ENCODE data around the gene SLC16A6. TPM values are rescaled to one million over a fixed set of nuclear protein-coding genes. Genes with fewer than 3 reads are reported as not detected.
"Not testable (repeated sequence)": the region's sequence is repeated elsewhere in the genome, so short reads cannot be mapped to it uniquely, and the experiment has no call there.

Gene SLC16A6
- total RNA-seq, 1 experiment from 2014 or later = 4.8 TPM

GRCh38 chr17:68310152-68310551 lies 19.2 kb upstream of the SLC16A6 start (continued):
- TF ChIP-seq ZBTB33 (IDR thresholded peaks at IDR 0.05; ENCODE audit: extremely low read depth, insufficient replicate concordance, low read length) = no peak

GRCh38 chr17:68309066-68309670 lies 18.2 kb upstream of the SLC16A6 start:
- H3K4me2 ChIP-seq (ENCODE audit: low read length); H2AFZ ChIP-seq (ENCODE audit: low read depth, low read length, poor library complexity, severe bottlenecking); H3K9me3 ChIP-seq (ENCODE audit: control insufficient read depth in 1 of 2, insufficient read depth in 1 of 2, low read depth in 1 of 2, low read length in 2 of 2); H3K36me3 ChIP-seq (ENCODE audit: control insufficient read depth in 1 of 2, insufficient read depth in 2 of 2, low read length in 2 of 2); H4K20me1 ChIP-seq (ENCODE audit: insufficient read depth); intact Hi-C loops (cut with micrococcal nuclease); RAD21 ChIA-PET (ENCODE audit: low non-redundant PET in 1 of 2, low total read pairs in 2 of 2, uncharacterized antibody in 2 of 2, unreplicated experiment in 2 of 2); BruUV-seq (replicated peaks); H3K27me3 ChIP-seq (ENCODE audit: insufficient read depth, low read length); H3K79me2 ChIP-seq (ENCODE audit: insufficient read depth, low read length); H3K9ac ChIP-seq (ENCODE audit: low read length); ATAC-seq; H3K4me3 ChIP-seq (replicated peaks in 1 of 2; ENCODE audit: low read depth in 1 of 2, low read length in 2 of 2); DNase-seq (ENCODE audit: low read depth, low spot score); H3K9me2 ChIP-seq (ENCODE audit: insufficient read depth): not testable (repeated sequence)
- H3K4me1 ChIP-seq (ENCODE audit: control insufficient read depth in 1 of 2, insufficient read depth in 2 of 2, low read length in 2 of 2) = peaks cover 51 to 65% of the 10 kb centered on the region in 2 experiments
- CTCF ChIA-PET = interaction anchor here (1.1 kb wide), 1 partner anchor 157 kb away, joined by 4 read pairs; no protein-coding TSS in a partner anchor
- peak overlapping the region; percentile 15; the same call in 1 of the 2 replicates for H3K27ac ChIP-seq (ENCODE audit: low read depth, low read length)
- POLR2A ChIA-PET = interaction anchor here (1.4 kb wide), 1 partner anchor 75 kb away, joined by 5 read pairs; no protein-coding TSS in a partner anchor

GRCh38 chr17:68308486-68308885 lies 17.6 kb upstream of the SLC16A6 start:
- H3K9ac ChIP-seq (ENCODE audit: low read length); H3K4me2 ChIP-seq (ENCODE audit: low read length); H3K4me3 ChIP-seq (replicated peaks in 1 of 2; ENCODE audit: low read depth in 1 of 2, low read length in 2 of 2); DNase-seq (ENCODE audit: low read depth, low spot score); CTCF ChIA-PET; H2AFZ ChIP-seq (ENCODE audit: low read depth, low read length, poor library complexity, severe bottlenecking); intact Hi-C loops (cut with micrococcal nuclease); RAD21 ChIA-PET (ENCODE audit: low non-redundant PET in 1 of 2, low total read pairs in 2 of 2, uncharacterized antibody in 2 of 2, unreplicated experiment in 2 of 2); H3K27me3 ChIP-seq (ENCODE audit: insufficient read depth, low read length); H4K20me1 ChIP-seq (ENCODE audit: insufficient read depth); BruUV-seq (replicated peaks); H3K9me3 ChIP-seq (ENCODE audit: control insufficient read depth in 1 of 2, insufficient read depth in 1 of 2, low read depth in 1 of 2, low read length in 2 of 2); H3K27ac ChIP-seq (ENCODE audit: low read depth, low read length); H3K79me2 ChIP-seq (ENCODE audit: insufficient read depth, low read length); H3K36me3 ChIP-seq (ENCODE audit: control insufficient read depth in 1 of 2, insufficient read depth in 2 of 2, low read length in 2 of 2); H3K9me2 ChIP-seq (ENCODE audit: insufficient read depth); ATAC-seq: not testable (repeated sequence)
- H3K4me1 ChIP-seq (ENCODE audit: control insufficient read depth in 1 of 2, insufficient read depth in 2 of 2, low read length in 2 of 2) = peaks cover 47 to 58% of the 10 kb centered on the region in 2 experiments
- POLR2A ChIA-PET = interaction anchor here (1.4 kb wide), 1 partner anchor 75 kb away, joined by 5 read pairs; no protein-coding TSS in a partner anchor
